Astrocyte (in vitro differentiated cells and primary cell): ENCODE measurements around the gene TIMM21. TPM values are rescaled to one million over a fixed set of nuclear protein-coding genes. Genes with fewer than 3 reads are reported as not detected.

ENCODE experiments used
- DNase-seq: peaks from one replicate; pipeline ENCODE4 v3.0.0-alpha.2; 2010; ENCODE audit warnings: low read depth
- FAIRE-seq: peaks from 2 replicates; lab custom pipeline; 2011; peaks lifted over from hg19 to GRCh38; lab: Jason Lieb, UNC
- H2AFZ ChIP-seq: 2 replicates; pipeline ENCODE4 v1.6.0; 2012; ENCODE audit warnings: low read depth, low read length, inconsistent platforms
- H3K27ac ChIP-seq: 2 replicates; pipeline ENCODE4 v1.5.1; 2011; ENCODE audit warnings: low read depth, low read length, inconsistent platforms
- H3K27me3 ChIP-seq: 2 replicates; pipeline ENCODE4 v1.6.0; 2011; ENCODE audit warnings: low read length, inconsistent platforms; ENCODE audit not compliant: insufficient read depth
- H3K36me3 ChIP-seq: 2 replicates; pipeline ENCODE4 v1.5.1; 2011; ENCODE audit warnings: low read length, inconsistent platforms; ENCODE audit not compliant: insufficient read depth
- H3K4me1 ChIP-seq: 2 replicates; pipeline ENCODE4 v1.5.1; 2011; ENCODE audit warnings: low read length, inconsistent platforms; ENCODE audit not compliant: insufficient read depth
- H3K4me2 ChIP-seq: 2 replicates; pipeline ENCODE4 v1.6.0; 2012; ENCODE audit warnings: low read length, inconsistent platforms
- H3K4me3 ChIP-seq: 2 replicates; pipeline ENCODE4 v1.5.1; 2011; ENCODE audit warnings: low read depth, mild to moderate bottlenecking, low read length, inconsistent platforms; ENCODE audit not compliant: insufficient read depth
- H3K79me2 ChIP-seq: 2 replicates; pipeline ENCODE4 v1.6.0; 2012; ENCODE audit warnings: mild to moderate bottlenecking, low read length, inconsistent platforms; ENCODE audit not compliant: insufficient read depth
- H3K9ac ChIP-seq: 2 replicates; pipeline ENCODE4 v1.6.0; 2012; ENCODE audit warnings: mild to moderate bottlenecking, low read length, inconsistent platforms
- H3K9me3 ChIP-seq: 2 replicates; pipeline ENCODE4 v1.5.1; 2012; ENCODE audit warnings: low read depth, mild to moderate bottlenecking, low read length, inconsistent platforms; ENCODE audit not compliant: insufficient read depth
- H4K20me1 ChIP-seq: 2 replicates; pipeline ENCODE4 v1.6.0; 2012; ENCODE audit warnings: low read length, inconsistent platforms; ENCODE audit not compliant: insufficient read depth
- H3K27ac Mint-ChIP-seq: one replicate; pipeline ENCODE4 v1.8.0; 2021; ENCODE audit warnings: mild to moderate bottlenecking, mixed read lengths; ENCODE audit not compliant: unreplicated experiment
- H3K27me3 Mint-ChIP-seq: one replicate; pipeline ENCODE4 v1.8.0; 2021; ENCODE audit warnings: low read depth, mixed read lengths; ENCODE audit not compliant: unreplicated experiment
- H3K36me3 Mint-ChIP-seq: one replicate; pipeline ENCODE4 v1.8.0; 2021; ENCODE audit warnings: low read depth, mixed read lengths; ENCODE audit not compliant: unreplicated experiment
- H3K4me1 Mint-ChIP-seq: one replicate; pipeline ENCODE4 v1.8.0; 2021; ENCODE audit warnings: low read depth, mixed read lengths; ENCODE audit not compliant: unreplicated experiment
- H3K4me3 Mint-ChIP-seq: one replicate; pipeline ENCODE4 v1.8.0; 2021; ENCODE audit warnings: mild to moderate bottlenecking, moderate library complexity, mixed read lengths; ENCODE audit not compliant: unreplicated experiment
- H3K9me3 Mint-ChIP-seq: one replicate; pipeline ENCODE4 v1.8.0; 2021; ENCODE audit warnings: mild to moderate bottlenecking, mixed read lengths; ENCODE audit not compliant: unreplicated experiment
- EZH2 ChIP-seq: IDR thresholded peaks from 2 replicates; pipeline ENCODE4 v1.6.1; 2012; ENCODE audit warnings: mild to moderate bottlenecking, low read length, inconsistent platforms; ENCODE audit not compliant: insufficient read depth
- total RNA-seq: library from RNA; stranded (reverse); gene quantifications from 2 replicates; pipeline ENCODE4 v1.2.1, GENCODE V29; 2021
- TF ChIP-seq, protein P1 (sequence below): IDR thresholded peaks from 2 replicates; pipeline ENCODE4 v1.5.1; 2011; ENCODE audit warnings: low read depth, mild to moderate bottlenecking, inconsistent platforms, low read length, moderate library complexity; ENCODE audit not compliant: insufficient read depth

The TIMM21 gene
- total RNA-seq, 1 donor from 2014 or later = 25.1 TPM

DNA sequence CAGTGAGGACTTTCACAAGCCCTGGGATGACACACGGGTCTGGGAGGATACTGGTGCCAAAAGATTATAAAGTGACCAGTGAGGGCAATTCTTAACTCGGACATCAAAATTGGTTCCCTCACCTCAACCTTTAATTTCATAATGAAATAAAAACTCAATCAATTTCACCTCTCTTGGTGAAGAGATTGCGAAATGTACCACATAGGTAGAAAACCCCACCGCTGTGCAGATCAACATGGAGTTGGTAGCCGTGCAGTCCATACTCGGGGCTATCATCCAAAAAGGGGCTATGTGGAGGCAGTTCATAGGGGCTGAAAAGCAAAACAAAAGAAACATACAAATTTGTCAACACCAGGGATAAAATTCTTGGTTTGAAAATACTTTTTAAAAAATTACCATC lies 25.1 kb upstream of the TIMM21 start:
- no peaks in the 10 kb centered on the region for H3K36me3 ChIP-seq
- no peak overlapping the region for H3K27ac ChIP-seq
- H3K4me1 ChIP-seq = no peaks in the 10 kb centered on the region
- no peak overlapping the region for H3K4me3 ChIP-seq
- Mint-ChIP-seq H3K4me3 (no peak overlapping the region), H3K27ac (no peak overlapping the region), H3K27me3 (no peaks in the 10 kb centered on the region), H3K4me1 (no peaks in the 10 kb centered on the region), H3K9me3 (no peaks in the 10 kb centered on the region), H3K36me3 (peaks cover 2% of the 10 kb centered on the region)
- no peak for TF ChIP-seq EZH2
- TF ChIP-seq, protein P1, sequence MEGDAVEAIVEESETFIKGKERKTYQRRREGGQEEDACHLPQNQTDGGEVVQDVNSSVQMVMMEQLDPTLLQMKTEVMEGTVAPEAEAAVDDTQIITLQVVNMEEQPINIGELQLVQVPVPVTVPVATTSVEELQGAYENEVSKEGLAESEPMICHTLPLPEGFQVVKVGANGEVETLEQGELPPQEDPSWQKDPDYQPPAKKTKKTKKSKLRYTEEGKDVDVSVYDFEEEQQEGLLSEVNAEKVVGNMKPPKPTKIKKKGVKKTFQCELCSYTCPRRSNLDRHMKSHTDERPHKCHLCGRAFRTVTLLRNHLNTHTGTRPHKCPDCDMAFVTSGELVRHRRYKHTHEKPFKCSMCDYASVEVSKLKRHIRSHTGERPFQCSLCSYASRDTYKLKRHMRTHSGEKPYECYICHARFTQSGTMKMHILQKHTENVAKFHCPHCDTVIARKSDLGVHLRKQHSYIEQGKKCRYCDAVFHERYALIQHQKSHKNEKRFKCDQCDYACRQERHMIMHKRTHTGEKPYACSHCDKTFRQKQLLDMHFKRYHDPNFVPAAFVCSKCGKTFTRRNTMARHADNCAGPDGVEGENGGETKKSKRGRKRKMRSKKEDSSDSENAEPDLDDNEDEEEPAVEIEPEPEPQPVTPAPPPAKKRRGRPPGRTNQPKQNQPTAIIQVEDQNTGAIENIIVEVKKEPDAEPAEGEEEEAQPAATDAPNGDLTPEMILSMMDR = no peak
- H3K27me3 ChIP-seq = peaks cover 3% of the 10 kb centered on the region
- no peaks in the 10 kb centered on the region for H3K79me2 ChIP-seq
- FAIRE-seq (no peak), DNase-seq (no peak)
- no peaks in the 10 kb centered on the region for H4K20me1 ChIP-seq
- no peak overlapping the region for H3K4me2 ChIP-seq
- no peaks in the 10 kb centered on the region for H3K9me3 ChIP-seq
- no peak overlapping the region for H2AFZ ChIP-seq
- H3K9ac ChIP-seq = no peak overlapping the region

DNA sequence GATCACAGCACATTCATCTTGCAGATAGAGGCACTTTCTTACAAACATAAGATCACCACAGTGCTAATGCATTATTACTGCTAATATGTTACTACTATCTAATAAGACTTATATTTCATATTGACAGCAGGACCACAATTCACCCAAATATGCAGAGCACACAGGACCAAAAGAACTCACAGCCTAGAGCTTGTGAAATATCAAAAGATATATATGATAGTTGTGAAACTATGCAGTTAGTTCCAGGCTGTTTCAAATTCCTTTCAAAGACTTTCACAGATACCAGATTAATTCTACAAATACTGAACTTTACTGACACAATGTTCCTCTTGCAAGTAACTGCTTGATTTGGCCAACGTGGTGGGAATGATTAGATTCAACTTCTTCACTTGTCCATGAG lies 23.7 kb upstream of the TIMM21 start:
- Histone ChIP-seq H3K27me3 (peaks cover 3% of the 10 kb centered on the region), H3K79me2 (no peaks in the 10 kb centered on the region), H3K4me1 (no peaks in the 10 kb centered on the region), H2AFZ (no peak overlapping the region), H3K4me2 (no peak overlapping the region), H3K9me3 (no peaks in the 10 kb centered on the region), H3K36me3 (no peaks in the 10 kb centered on the region), H3K27ac (no peak overlapping the region), H3K9ac (no peak overlapping the region), H4K20me1 (no peaks in the 10 kb centered on the region), H3K4me3 (no peak overlapping the region)
- Mint-ChIP-seq H3K27ac (no peak overlapping the region), H3K36me3 (no peaks in the 10 kb centered on the region), H3K4me3 (no peak overlapping the region), H3K4me1 (no peaks in the 10 kb centered on the region), H3K27me3 (no peaks in the 10 kb centered on the region), H3K9me3 (no peaks in the 10 kb centered on the region)
- FAIRE-seq (no peak), DNase-seq (no peak)
- TF ChIP-seq EZH2 = no peak
- TF ChIP-seq, protein P1 = no peak

DNA sequence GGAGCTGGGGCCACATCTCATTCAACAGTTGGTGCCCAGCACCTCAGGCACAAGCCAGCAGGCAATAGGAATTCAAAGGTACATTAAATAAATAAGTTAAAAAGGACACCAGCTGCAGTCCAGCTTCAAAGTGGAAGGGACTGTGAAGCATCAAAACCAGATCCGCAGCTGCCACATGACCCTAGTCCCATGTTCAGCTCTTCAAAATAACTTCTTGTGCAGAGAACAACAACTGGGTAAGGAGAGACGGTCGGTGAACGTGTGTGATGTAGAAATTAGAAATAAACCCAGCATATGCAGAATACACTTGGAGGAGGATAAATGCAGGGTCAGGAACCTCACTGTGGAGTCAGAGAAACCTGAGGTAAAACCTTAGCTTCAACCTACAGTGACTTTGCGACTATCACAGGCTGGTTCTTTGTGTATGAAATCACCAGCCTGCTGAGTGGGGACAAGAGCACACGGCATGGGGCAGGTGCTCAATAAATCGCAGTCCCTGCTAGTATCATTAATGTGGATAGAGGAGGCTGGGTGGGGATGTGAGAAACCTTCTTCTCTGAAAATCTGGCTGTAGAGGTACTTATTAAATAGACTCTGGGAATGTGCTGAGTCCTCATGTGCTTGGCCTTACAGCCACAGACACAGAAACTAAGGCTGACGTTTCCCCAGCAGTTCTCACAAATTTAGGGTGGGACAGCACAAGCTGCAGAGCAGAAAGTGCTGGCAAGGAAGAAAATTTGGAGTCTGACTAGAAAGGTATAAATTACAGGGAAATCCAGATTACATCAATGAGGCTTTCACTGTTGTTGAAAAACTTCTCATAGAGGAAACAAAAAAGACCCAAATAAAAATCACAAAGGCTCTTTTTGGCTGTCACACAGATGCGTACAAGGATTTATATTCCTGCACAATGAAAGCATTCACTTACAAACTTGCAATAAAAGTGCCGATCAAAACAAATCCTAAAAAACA lies 21.4 kb upstream of the TIMM21 start:
- no peak overlapping the region for H3K4me3 ChIP-seq
- H3K9me3 ChIP-seq = no peaks in the 10 kb centered on the region
- H3K4me1 ChIP-seq = no peaks in the 10 kb centered on the region
- Mint-ChIP-seq H3K27ac (no peak overlapping the region), H3K9me3 (no peaks in the 10 kb centered on the region), H3K27me3 (no peaks in the 10 kb centered on the region), H3K4me1 (no peaks in the 10 kb centered on the region), H3K4me3 (no peak overlapping the region), H3K36me3 (no peaks in the 10 kb centered on the region)
- TF ChIP-seq, protein P1 = no peak
- TF ChIP-seq EZH2 = no peak
- H3K79me2 ChIP-seq = no peaks in the 10 kb centered on the region
- H3K36me3 ChIP-seq = no peaks in the 10 kb centered on the region
- no peak overlapping the region for H3K27ac ChIP-seq
- no peak overlapping the region for H2AFZ ChIP-seq
- H3K9ac ChIP-seq = no peak overlapping the region
- DNase-seq = no peak
- FAIRE-seq = no peak
- H3K4me2 ChIP-seq = no peak overlapping the region
- peaks cover 3% of the 10 kb centered on the region for H3K27me3 ChIP-seq
- no peaks in the 10 kb centered on the region for H4K20me1 ChIP-seq
